Panc1 (cell line): ENCODE results near the gene KCNJ13. TPM values are rescaled to one million over a fixed set of nuclear protein-coding genes. Genes with fewer than 3 reads are reported as not detected.

Source experiments
- ATAC-seq: fragments of 200-7000 bp; cut with Tn5 transposase; 2 replicates; pipeline ENCODE4 v1.9.1; 2020; ENCODE audit warnings: mild to moderate bottlenecking, moderate library complexity
- BruUV-seq: library from RNA; stranded (reverse); fragments of 400-500 nt; replicated peaks from 2 replicates; lab custom pipeline; 2021; lab: Mats Ljungman, UMichigan
- CTCF ChIA-PET: fragments of 300-600 bp; sonication (Branson Sonifier 250); formaldehyde crosslinking; loops from one replicate; lab custom pipeline; 2022; ENCODE audit warnings: antibody characterized with exemption; lab: Charles Lee
- POLR2A ChIA-PET: fragments of 300-600 bp; sonication (Branson Sonifier 250); formaldehyde crosslinking; loops from one replicate; lab custom pipeline; 2022; ENCODE audit warnings: antibody characterized with exemption; lab: Charles Lee
- DNase-seq: peaks from one replicate; pipeline ENCODE4 v3.0.0-alpha.2; 2010; ENCODE audit warnings: low read depth, low spot score
- H3K27ac ChIP-seq: 2 replicates; pipeline ENCODE4 v1.5.1; 2011; ENCODE audit warnings: mild to moderate bottlenecking, low read length, inconsistent platforms
- H3K27me3 ChIP-seq: fragments of 200-500 bp; sonication (Bioruptor generic); 2 replicates; pipeline ENCODE4 v1.6.0; 2014; ENCODE audit warnings: low read length, inconsistent platforms; ENCODE audit not compliant: control insufficient read depth, insufficient read depth
- H3K36me3 ChIP-seq: fragments of 200-500 bp; sonication (Bioruptor generic); 2 replicates; pipeline ENCODE4 v1.5.1; 2014; ENCODE audit warnings: inconsistent platforms, mild to moderate bottlenecking, low read length, moderate library complexity; ENCODE audit not compliant: control insufficient read depth, insufficient read depth
- H3K4me1 ChIP-seq: 2 replicates; pipeline ENCODE4 v1.5.1; 2011; ENCODE audit warnings: inconsistent platforms, mild to moderate bottlenecking, low read length, moderate library complexity; ENCODE audit not compliant: control insufficient read depth, insufficient read depth
- H3K4me3 ChIP-seq, 2 experiments: 2 replicates each; pipeline ENCODE4 v1.5.1; 2011 to 2012; ENCODE audit warnings: low read depth in 2 of 2, low read length in 2 of 2, mild to moderate bottlenecking in 2 of 2, inconsistent platforms in 1 of 2, moderate library complexity in 1 of 2
- H3K9me3 ChIP-seq: fragments of 200-500 bp; sonication (Bioruptor generic); 2 replicates; pipeline ENCODE4 v1.5.1; 2014; ENCODE audit warnings: low read depth, mild to moderate bottlenecking, inconsistent platforms, low read length, moderate library complexity; ENCODE audit not compliant: control insufficient read depth, insufficient read depth
- CTCF ChIP-seq: fragments of 450-650 bp; IDR thresholded peaks from 2 replicates; pipeline ENCODE4 v1.5.1; 2017; ENCODE audit warnings: mild to moderate bottlenecking
- POLR2AphosphoS5 ChIP-seq: IDR thresholded peaks from 2 replicates; pipeline ENCODE4 v1.6.1; 2012; ENCODE audit warnings: mild to moderate bottlenecking, low read depth, low read length, moderate library complexity
- REST ChIP-seq, 2 experiments: IDR thresholded peaks; 2 replicates each; pipeline ENCODE4 v1.6.1; 2011 to 2012; ENCODE audit warnings: low read depth in 2 of 2, control low read depth in 1 of 2, low read length in 1 of 2, mild to moderate bottlenecking in 1 of 2, moderate library complexity in 1 of 2; ENCODE audit not compliant: insufficient read depth in 1 of 2
- SIN3A ChIP-seq: IDR thresholded peaks from 2 replicates; pipeline ENCODE4 v1.6.1; 2012; ENCODE audit warnings: low read depth, mild to moderate bottlenecking, low read length, moderate library complexity, borderline replicate concordance; ENCODE audit not compliant: insufficient read depth
- TCF7L2 ChIP-seq: IDR thresholded peaks from 2 replicates; pipeline ENCODE4 v1.6.1; 2011; ENCODE audit warnings: mild to moderate bottlenecking, low read depth, low read length, inconsistent platforms
- in situ Hi-C: cut with HindIII; loops from 2 replicates; pipeline ENCODE4 v1.10.0; 2016; ENCODE audit warnings: low sequenced_read_pairs, low pct_unique_long_range_greater_than_20kb
- intact Hi-C: fragments of 100-400 bp; cut with micrococcal nuclease; formaldehyde crosslinking; loops from one replicate; pipeline ENCODE4 v1.10.0; 2022; ENCODE audit not compliant: unreplicated experiment
- total RNA-seq: library from RNA; stranded (reverse); gene quantifications from one replicate; pipeline ENCODE4 v1.2.1, GENCODE V29; 2021; ENCODE audit not compliant: unreplicated experiment

Gene KCNJ13
- total RNA-seq, 1 experiment from 2014 or later = 1.1 TPM

GRCh38 chr2:232748038-232748437 lies 28.3 kb downstream of the KCNJ13 start:
- H3K27me3 ChIP-seq = no peaks in the 10 kb centered on the region
- H3K4me3 ChIP-seq = no peak overlapping the region
- intact Hi-C loops = no loop called here
- H3K4me1 ChIP-seq = peaks cover 10% of the 10 kb centered on the region; the same call in 1 of the 2 replicates
- H3K27ac ChIP-seq = no peak overlapping the region
- peaks cover 28% of the 10 kb centered on the region for H3K36me3 ChIP-seq
- H3K9me3 ChIP-seq = no peaks in the 10 kb centered on the region
- in situ Hi-C loops = no loop called here
- BruUV-seq = no TSS peak
- CTCF ChIA-PET = no interaction called here
- ATAC-seq (no peak), DNase-seq (no peak)
- POLR2A ChIA-PET = no interaction called here
- no peak for TF ChIP-seq TCF7L2
- no peak for TF ChIP-seq POLR2AphosphoS5
- TF ChIP-seq CTCF = no peak
- TF ChIP-seq SIN3A = no peak
- no peak for TF ChIP-seq REST (IDR thresholded peaks at IDR 0.05; ENCODE audit: insufficient read depth in 1 of 2, low read depth in 2 of 2, low read length in 1 of 2)

DNA sequence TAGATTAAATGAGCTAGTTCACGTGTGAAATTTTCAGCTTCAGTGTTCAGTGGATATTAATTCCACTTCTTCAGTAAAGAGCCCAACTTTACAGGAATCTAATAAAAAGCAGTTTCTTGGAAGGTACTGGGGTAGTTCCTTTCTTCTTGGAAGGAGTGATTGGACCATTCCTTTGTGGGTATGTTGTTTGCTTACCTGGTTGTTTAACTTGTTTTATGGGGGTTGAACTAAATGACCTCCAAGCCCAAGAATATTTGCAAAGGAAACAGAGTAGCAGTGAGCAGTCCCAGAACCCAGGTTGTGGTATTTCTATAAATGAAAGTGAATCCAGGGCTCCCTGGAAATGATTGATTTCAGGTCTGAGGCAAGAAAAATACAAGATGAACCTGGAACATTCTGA lies 31.4 kb downstream of the KCNJ13 start:
- in situ Hi-C loops = no loop called here
- TF ChIP-seq REST (IDR thresholded peaks at IDR 0.05; ENCODE audit: insufficient read depth in 1 of 2, low read depth in 2 of 2, low read length in 1 of 2) (no peak), SIN3A (no peak), CTCF (no peak), TCF7L2 (peak; percentile 81), POLR2AphosphoS5 (no peak)
- H3K4me3 ChIP-seq = no peak overlapping the region
- H3K9me3 ChIP-seq = no peaks in the 10 kb centered on the region
- ChIA-PET POLR2A (no interaction called here), CTCF (no interaction called here)
- no peak overlapping the region for H3K27ac ChIP-seq
- peaks cover 22% of the 10 kb centered on the region for H3K36me3 ChIP-seq
- DNase-seq (no peak), ATAC-seq (0 out of 2 replicates have a peak, but pooled peaks have one; percentile 65)
- no peaks in the 10 kb centered on the region for H3K27me3 ChIP-seq
- BruUV-seq = no TSS peak
- peaks cover 10% of the 10 kb centered on the region; the same call in 1 of the 2 replicates for H3K4me1 ChIP-seq
- intact Hi-C loops = no loop called here
